Sigmoid colon (tissue), 4 donors: ENCODE results near the gene BACE1-AS.

ENCODE experiments used
- CTCF ChIP-seq, 4 experiments: fragments of 450-650 bp in 3 of 4; fragments of 200-600 bp in 1 of 4; IDR thresholded peaks; one replicate each; pipeline ENCODE4 v1.5.1; 2016 to 2019; ENCODE audit warnings: antibody characterized with exemption in 4 of 4, mild to moderate bottlenecking in 3 of 4, moderate library complexity in 2 of 4
- EP300 ChIP-seq, 4 donors: sonication (generic); formaldehyde crosslinking; IDR thresholded peaks; one replicate each; pipeline ENCODE4 v1.6.1; 2017; ENCODE audit warnings: antibody characterized with exemption in 4 of 4
- POLR2A ChIP-seq, 2 donors: fragments of 450-650 bp; IDR thresholded peaks; one replicate each; pipeline ENCODE4 v1.6.1; 2016; ENCODE audit warnings: antibody characterized with exemption in 2 of 2, mild to moderate bottlenecking in 2 of 2, moderate library complexity in 2 of 2
- POLR2AphosphoS5 ChIP-seq, 4 donors: sonication (generic); formaldehyde crosslinking; IDR thresholded peaks; one replicate each; pipeline ENCODE4 v1.6.1; 2017; ENCODE audit warnings: antibody characterized with exemption in 4 of 4

- no peak for TF ChIP-seq CTCF (IDR thresholded peaks at IDR 0.05)
- no peak for TF ChIP-seq POLR2A (IDR thresholded peaks at IDR 0.05)
- no peak for TF ChIP-seq POLR2AphosphoS5 (IDR thresholded peaks at IDR 0.05)
- no peak for TF ChIP-seq EP300 (IDR thresholded peaks at IDR 0.05)
Measured at GRCh38 chr11:117278347-117278746, 12.8 kb upstream of the BACE1-AS start.
